Keratinocyte (primary cell): ENCODE results near the gene TTC21B.

Experiments used
- CTCF ChIP-seq, 3 experiments: IDR thresholded peaks in 1 of 3; conservative IDR thresholded peaks in 1 of 3; optimal IDR thresholded peaks in 1 of 3; 2 replicates in 2 of 3; 3 replicates in 1 of 3; pipeline versions ENCODE3 to v1.5.1; 2011; ENCODE audit warnings: low read length in 3 of 3, mild to moderate bottlenecking in 3 of 3, moderate library complexity in 2 of 3, control low read depth in 1 of 3, inconsistent platforms in 1 of 3; ENCODE audit not compliant: insufficient read depth in 2 of 3; ENCODE audit errors: extremely low read depth in 1 of 3
- EZH2 ChIP-seq: IDR thresholded peaks from one replicate; pipeline ENCODE4 v1.6.1; 2012; ENCODE audit warnings: inconsistent platforms, mild to moderate bottlenecking, low read length, moderate library complexity

- TF ChIP-seq CTCF (optimal IDR thresholded peaks at IDR 0.05 in 1 of 3, IDR thresholded peaks at IDR 0.05 in 1 of 3, conservative IDR thresholded peaks at IDR 0.05 in 1 of 3; ENCODE audit: extremely low read depth in 1 of 3, insufficient read depth in 2 of 3, low read length in 3 of 3) (no peak), EZH2 (no peak)
Measured at GRCh38 chr2:165969227-165969626, 15.7 kb upstream of the TTC21B start.
